GM23338 (cell line): ENCODE data around the gene GPBP1L1. TPM values are rescaled to one million over a fixed set of nuclear protein-coding genes. Genes with fewer than 3 reads are reported as not detected.

Source experiments
- ATAC-seq: fragments of 200-7000 bp; cut with Tn5 transposase; 3 replicates; pipeline ENCODE4 v1.9.1; 2020
- DNase-seq: peaks from one replicate; pipeline ENCODE4 v3.0.0-alpha.2; 2015; ENCODE audit warnings: low spot score
- H2AFZ ChIP-seq: fragments of 200-600 bp; sonication (generic); 2 replicates; pipeline ENCODE4 v1.8.0; 2016; ENCODE audit warnings: antibody characterized with exemption, mild to moderate bottlenecking, moderate library complexity
- H3F3A ChIP-seq: fragments of 200-600 bp; sonication (generic); replicated peaks from 2 replicates; pipeline ENCODE4 v1.8.0; 2017; ENCODE audit warnings: antibody characterized with exemption, mixed run types, low read depth
- H3K27ac ChIP-seq: fragments of 200-600 bp; sonication (generic); 2 replicates; pipeline ENCODE4 v1.6.1; 2016; ENCODE audit warnings: low read depth
- H3K27me3 ChIP-seq: fragments of 200-600 bp; sonication (generic); 2 replicates; pipeline ENCODE4 v1.8.0; 2016; ENCODE audit warnings: mild to moderate bottlenecking, mixed run types, moderate library complexity; ENCODE audit not compliant: insufficient read depth
- H3K36me3 ChIP-seq: fragments of 200-600 bp; sonication (generic); 2 replicates; pipeline ENCODE4 v1.8.0; 2016; ENCODE audit warnings: mild to moderate bottlenecking; ENCODE audit not compliant: insufficient read depth
- H3K4me1 ChIP-seq: fragments of 200-600 bp; sonication (generic); 2 replicates; pipeline ENCODE4 v1.8.0; 2016; ENCODE audit warnings: mild to moderate bottlenecking, moderate library complexity; ENCODE audit not compliant: insufficient read depth
- H3K4me2 ChIP-seq: fragments of 200-600 bp; sonication (generic); 2 replicates; pipeline ENCODE4 v1.7.1; 2017; ENCODE audit warnings: mixed run types
- H3K4me3 ChIP-seq: fragments of 200-600 bp; sonication (generic); 2 replicates; pipeline ENCODE4 v1.6.1; 2016; ENCODE audit warnings: mixed run types
- H3K79me2 ChIP-seq: fragments of 200-600 bp; sonication (generic); replicated peaks from 2 replicates; pipeline ENCODE4 v1.8.0; 2017; ENCODE audit warnings: mild to moderate bottlenecking; ENCODE audit not compliant: insufficient read depth
- H3K9me2 ChIP-seq: fragments of 200-600 bp; sonication (generic); 2 replicates; pipeline ENCODE4 v1.8.0; 2017; ENCODE audit not compliant: insufficient read depth
- H4K20me1 ChIP-seq: fragments of 200-600 bp; sonication (generic); replicated peaks from 2 replicates; pipeline ENCODE4 v1.8.0; 2017; ENCODE audit warnings: mild to moderate bottlenecking; ENCODE audit not compliant: insufficient read depth
- H3K27ac Mint-ChIP-seq: 2 replicates; pipeline ENCODE4 v1.8.0; 2020; ENCODE audit warnings: inconsistent platforms, mild to moderate bottlenecking, moderate library complexity, mixed read lengths
- H3K27me3 Mint-ChIP-seq: 3 replicates; pipeline ENCODE4 v1.8.0; 2022; ENCODE audit warnings: low read depth, mild to moderate bottlenecking, moderate library complexity, mixed read lengths, inconsistent platforms; ENCODE audit not compliant: insufficient read depth, poor library complexity
- H3K36me3 Mint-ChIP-seq: 3 replicates; pipeline ENCODE4 v1.8.0; 2021; ENCODE audit warnings: low read depth, mild to moderate bottlenecking, inconsistent platforms, moderate library complexity, mixed read lengths
- H3K4me1 Mint-ChIP-seq: 3 replicates; pipeline ENCODE4 v1.8.0; 2020; ENCODE audit warnings: mild to moderate bottlenecking, inconsistent platforms, mixed read lengths
- H3K4me3 Mint-ChIP-seq: 3 replicates; pipeline ENCODE4 v1.8.0; 2021; ENCODE audit warnings: moderate library complexity, mild to moderate bottlenecking, inconsistent platforms, mixed read lengths
- H3K9me3 Mint-ChIP-seq: 3 replicates; pipeline ENCODE4 v1.8.0; 2020; ENCODE audit warnings: moderate library complexity, mild to moderate bottlenecking, inconsistent platforms, mixed read lengths
- CREB1 ChIP-seq: fragments of 250-450 bp; sonication (Bioruptor Pico); IDR thresholded peaks from 2 replicates; pipeline ENCODE4 v1.5.0; 2020; ENCODE audit warnings: low read depth, mild to moderate bottlenecking, moderate library complexity
- EZH2 ChIP-seq: fragments of 200-600 bp; sonication (generic); IDR thresholded peaks from one replicate; pipeline ENCODE4 v1.8.0; 2017; ENCODE audit warnings: antibody characterized with exemption, mild to moderate bottlenecking, low read depth; ENCODE audit not compliant: unreplicated experiment
- EZH2phosphoT487 ChIP-seq: fragments of 200-600 bp; sonication (generic); IDR thresholded peaks from one replicate; pipeline ENCODE4 v1.8.1; 2018; ENCODE audit warnings: antibody characterized with exemption; ENCODE audit not compliant: unreplicated experiment
- JUNB ChIP-seq: IDR thresholded peaks from one replicate; pipeline ENCODE4 v1.6.1; 2016; ENCODE audit warnings: antibody characterized with exemption; ENCODE audit not compliant: unreplicated experiment
- POLR2AphosphoS5 ChIP-seq: IDR thresholded peaks from 2 replicates; pipeline ENCODE4 v1.6.1; 2016; ENCODE audit warnings: antibody characterized with exemption, low read depth
- ZNF114 ChIP-seq: fragments of 250-450 bp; sonication (Bioruptor Pico); IDR thresholded peaks from 2 replicates; pipeline ENCODE4 v1.5.0; 2020; ENCODE audit warnings: mild to moderate bottlenecking, moderate library complexity
- polyA plus RNA-seq: library from polyadenylated mRNA; unstranded; fragments of >200 nt; fragmentation: Nextera tagmentation; extraction: Ambion mirVana; gene quantifications from 2 replicates; pipeline ENCODE4 v1.2.1, GENCODE V29; 2016
- total RNA-seq: library from RNA; depleted of rRNA; stranded (reverse); fragments of >200 nt; shearing (Covaris generic); gene quantifications from 2 replicates; pipeline ENCODE4 v1.2.3, GENCODE V29; 2014
- TF ChIP-seq, protein P1 (sequence below): IDR thresholded peaks from one replicate; pipeline ENCODE4 v1.6.1; 2018; ENCODE audit warnings: antibody characterized with exemption; ENCODE audit not compliant: unreplicated experiment
- TF ChIP-seq, protein P2 (sequence below), 2 experiments: fragments of 200-600 bp in 1 of 2; sonication (generic) in 1 of 2; conservative IDR thresholded peaks; 2 replicates each; pipeline versions ENCODE4 v1.5.1 to v1.6.1; 2016 to 2017; ENCODE audit warnings: antibody characterized with exemption in 2 of 2, low read depth in 2 of 2, mild to moderate bottlenecking in 2 of 2, moderate library complexity in 1 of 2

Gene GPBP1L1
- total and polyA plus RNA-seq, 2 experiments from 2014 or later = 61.7 to 117 TPM

GRCh38 chr1:45666836-45667235, 19.5 kb downstream of the GPBP1L1 start:
- Histone ChIP-seq H4K20me1 (peaks cover 82% of the 10 kb centered on the region), H3K4me2 (no peak overlapping the region), H2AFZ (no peak overlapping the region), H3K36me3 (no peaks in the 10 kb centered on the region), H3K4me3 (no peak overlapping the region), H3K79me2 (peaks cover 100% of the 10 kb centered on the region), H3F3A (0 out of 2 replicates have a peak, but pooled peaks cover 5% of the 10 kb centered on the region), H3K9me2 (no peaks in the 10 kb centered on the region), H3K4me1 (no peaks in the 10 kb centered on the region), H3K27ac (no peak overlapping the region), H3K27me3 (no peaks in the 10 kb centered on the region)
- ATAC-seq (no peak), DNase-seq (no peak)
- Mint-ChIP-seq H3K9me3 (peaks cover 2% of the 10 kb centered on the region; the same call in 1 of the 3 replicates), H3K4me3 (no peak overlapping the region), H3K27me3 (no peaks in the 10 kb centered on the region), H3K27ac (no peak overlapping the region), H3K36me3 (peaks cover 12% of the 10 kb centered on the region; the same call in 2 of the 3 replicates), H3K4me1 (peaks cover 8% of the 10 kb centered on the region; the same call in 2 of the 3 replicates)
- TF ChIP-seq EZH2 (no peak), ZNF114 (CRISPR knock-in tag) (no peak), EZH2phosphoT487 (no peak)

DNA sequence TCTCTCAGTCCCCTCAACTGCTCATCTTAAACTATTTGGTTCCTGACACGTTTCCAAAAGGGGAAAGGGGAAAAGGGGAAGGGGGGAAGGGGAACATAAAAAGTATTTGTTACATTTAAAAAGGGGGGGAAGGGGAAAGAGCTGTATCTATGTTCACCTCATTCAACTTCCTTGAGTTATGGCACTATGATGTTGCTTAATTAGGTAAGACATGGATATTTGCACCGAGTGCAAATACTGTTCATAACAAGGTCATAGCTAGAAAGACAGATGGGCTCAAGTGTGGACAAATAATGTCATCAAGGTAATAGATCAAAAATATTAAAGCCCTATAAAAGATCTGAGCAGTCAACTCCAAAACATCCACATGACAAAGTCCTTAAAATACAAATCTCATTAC, 26.0 kb downstream of the GPBP1L1 start:
- Histone ChIP-seq H3K27ac (no peak overlapping the region), H3K4me1 (no peaks in the 10 kb centered on the region), H3F3A (0 out of 2 replicates have a peak, but pooled peaks cover 5% of the 10 kb centered on the region), H2AFZ (no peak overlapping the region), H3K4me3 (no peak overlapping the region), H4K20me1 (peaks cover 35% of the 10 kb centered on the region), H3K79me2 (peaks cover 79% of the 10 kb centered on the region), H3K9me2 (no peaks in the 10 kb centered on the region), H3K36me3 (peaks cover 44% of the 10 kb centered on the region), H3K4me2 (no peak overlapping the region), H3K27me3 (no peaks in the 10 kb centered on the region)
- TF ChIP-seq POLR2AphosphoS5 (no peak), JUNB (no peak)
- TF ChIP-seq, protein P1, sequence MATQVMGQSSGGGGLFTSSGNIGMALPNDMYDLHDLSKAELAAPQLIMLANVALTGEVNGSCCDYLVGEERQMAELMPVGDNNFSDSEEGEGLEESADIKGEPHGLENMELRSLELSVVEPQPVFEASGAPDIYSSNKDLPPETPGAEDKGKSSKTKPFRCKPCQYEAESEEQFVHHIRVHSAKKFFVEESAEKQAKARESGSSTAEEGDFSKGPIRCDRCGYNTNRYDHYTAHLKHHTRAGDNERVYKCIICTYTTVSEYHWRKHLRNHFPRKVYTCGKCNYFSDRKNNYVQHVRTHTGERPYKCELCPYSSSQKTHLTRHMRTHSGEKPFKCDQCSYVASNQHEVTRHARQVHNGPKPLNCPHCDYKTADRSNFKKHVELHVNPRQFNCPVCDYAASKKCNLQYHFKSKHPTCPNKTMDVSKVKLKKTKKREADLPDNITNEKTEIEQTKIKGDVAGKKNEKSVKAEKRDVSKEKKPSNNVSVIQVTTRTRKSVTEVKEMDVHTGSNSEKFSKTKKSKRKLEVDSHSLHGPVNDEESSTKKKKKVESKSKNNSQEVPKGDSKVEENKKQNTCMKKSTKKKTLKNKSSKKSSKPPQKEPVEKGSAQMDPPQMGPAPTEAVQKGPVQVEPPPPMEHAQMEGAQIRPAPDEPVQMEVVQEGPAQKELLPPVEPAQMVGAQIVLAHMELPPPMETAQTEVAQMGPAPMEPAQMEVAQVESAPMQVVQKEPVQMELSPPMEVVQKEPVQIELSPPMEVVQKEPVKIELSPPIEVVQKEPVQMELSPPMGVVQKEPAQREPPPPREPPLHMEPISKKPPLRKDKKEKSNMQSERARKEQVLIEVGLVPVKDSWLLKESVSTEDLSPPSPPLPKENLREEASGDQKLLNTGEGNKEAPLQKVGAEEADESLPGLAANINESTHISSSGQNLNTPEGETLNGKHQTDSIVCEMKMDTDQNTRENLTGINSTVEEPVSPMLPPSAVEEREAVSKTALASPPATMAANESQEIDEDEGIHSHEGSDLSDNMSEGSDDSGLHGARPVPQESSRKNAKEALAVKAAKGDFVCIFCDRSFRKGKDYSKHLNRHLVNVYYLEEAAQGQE = no peak
- H3K36me3 Mint-ChIP-seq = peaks cover 59% of the 10 kb centered on the region
- no peak for DNase-seq
- no peaks in the 10 kb centered on the region for H3K9me3 Mint-ChIP-seq
- peaks cover 6% of the 10 kb centered on the region for H3K4me1 Mint-ChIP-seq
- no peak for ATAC-seq
- no peak overlapping the region for H3K27ac Mint-ChIP-seq
- peaks cover 4% of the 10 kb centered on the region for H3K27me3 Mint-ChIP-seq
- no peak overlapping the region for H3K4me3 Mint-ChIP-seq

DNA sequence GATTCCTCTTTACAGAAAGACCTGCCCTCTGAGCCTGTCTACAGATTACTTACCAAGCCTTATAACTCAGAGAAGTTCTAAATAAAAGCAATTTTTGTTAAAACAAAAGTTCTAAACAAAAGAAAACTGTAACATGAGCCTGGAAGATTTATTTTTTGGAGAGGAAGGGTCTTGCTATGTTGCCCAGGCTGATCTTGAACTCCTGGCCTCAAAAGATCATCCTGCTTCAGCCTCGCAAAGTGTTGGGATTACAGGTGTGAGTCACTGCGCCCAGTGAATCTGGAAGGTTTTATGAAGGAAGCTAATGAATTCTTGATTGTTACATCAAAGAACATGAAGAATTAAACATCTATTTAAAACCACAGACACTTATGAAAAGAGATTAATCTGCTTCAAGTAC, 27.1 kb downstream of the GPBP1L1 start:
- Histone ChIP-seq H3K27me3 (no peaks in the 10 kb centered on the region), H3K79me2 (peaks cover 73% of the 10 kb centered on the region), H3K27ac (no peak overlapping the region), H4K20me1 (peaks cover 38% of the 10 kb centered on the region), H3K36me3 (peaks cover 55% of the 10 kb centered on the region), H3F3A (0 out of 2 replicates have a peak, but pooled peaks cover 5% of the 10 kb centered on the region), H3K9me2 (no peaks in the 10 kb centered on the region), H3K4me1 (no peaks in the 10 kb centered on the region), H3K4me3 (no peak overlapping the region), H2AFZ (no peak overlapping the region), H3K4me2 (no peak overlapping the region)
- peaks cover 4% of the 10 kb centered on the region for H3K27me3 Mint-ChIP-seq
- peaks cover 66% of the 10 kb centered on the region for H3K36me3 Mint-ChIP-seq
- TF ChIP-seq EZH2 (no peak), ZNF114 (CRISPR knock-in tag) (no peak), EZH2phosphoT487 (no peak), POLR2AphosphoS5 (no peak), CREB1 (no peak)
- TF ChIP-seq, protein P1 = no peak
- TF ChIP-seq, protein P2, sequence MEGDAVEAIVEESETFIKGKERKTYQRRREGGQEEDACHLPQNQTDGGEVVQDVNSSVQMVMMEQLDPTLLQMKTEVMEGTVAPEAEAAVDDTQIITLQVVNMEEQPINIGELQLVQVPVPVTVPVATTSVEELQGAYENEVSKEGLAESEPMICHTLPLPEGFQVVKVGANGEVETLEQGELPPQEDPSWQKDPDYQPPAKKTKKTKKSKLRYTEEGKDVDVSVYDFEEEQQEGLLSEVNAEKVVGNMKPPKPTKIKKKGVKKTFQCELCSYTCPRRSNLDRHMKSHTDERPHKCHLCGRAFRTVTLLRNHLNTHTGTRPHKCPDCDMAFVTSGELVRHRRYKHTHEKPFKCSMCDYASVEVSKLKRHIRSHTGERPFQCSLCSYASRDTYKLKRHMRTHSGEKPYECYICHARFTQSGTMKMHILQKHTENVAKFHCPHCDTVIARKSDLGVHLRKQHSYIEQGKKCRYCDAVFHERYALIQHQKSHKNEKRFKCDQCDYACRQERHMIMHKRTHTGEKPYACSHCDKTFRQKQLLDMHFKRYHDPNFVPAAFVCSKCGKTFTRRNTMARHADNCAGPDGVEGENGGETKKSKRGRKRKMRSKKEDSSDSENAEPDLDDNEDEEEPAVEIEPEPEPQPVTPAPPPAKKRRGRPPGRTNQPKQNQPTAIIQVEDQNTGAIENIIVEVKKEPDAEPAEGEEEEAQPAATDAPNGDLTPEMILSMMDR (conservative IDR thresholded peaks at IDR 0.05; ENCODE audit: low read depth in 2 of 2) = no peak
- ATAC-seq (no peak), DNase-seq (no peak)
- peaks cover 10% of the 10 kb centered on the region for H3K4me1 Mint-ChIP-seq
- H3K4me3 Mint-ChIP-seq = no peak overlapping the region
- no peak overlapping the region for H3K27ac Mint-ChIP-seq
- H3K9me3 Mint-ChIP-seq = no peaks in the 10 kb centered on the region
